GM12892 (cell line): ENCODE results near the gene TRPM4.

ENCODE experiments used
- POLR2A ChIP-seq: IDR thresholded peaks from 2 replicates; pipeline ENCODE4 v1.6.1; 2011; ENCODE audit warnings: low read depth, low read length, control low read depth
- POLR2AphosphoS5 ChIP-seq: IDR thresholded peaks from 2 replicates; pipeline ENCODE4 v1.6.1; 2011; ENCODE audit warnings: low read depth, low read length, control low read depth
- TAF1 ChIP-seq: IDR thresholded peaks from 2 replicates; pipeline ENCODE4 v1.6.1; 2011; ENCODE audit warnings: low read depth, mild to moderate bottlenecking, control low read depth, low read length, borderline replicate concordance

DNA sequence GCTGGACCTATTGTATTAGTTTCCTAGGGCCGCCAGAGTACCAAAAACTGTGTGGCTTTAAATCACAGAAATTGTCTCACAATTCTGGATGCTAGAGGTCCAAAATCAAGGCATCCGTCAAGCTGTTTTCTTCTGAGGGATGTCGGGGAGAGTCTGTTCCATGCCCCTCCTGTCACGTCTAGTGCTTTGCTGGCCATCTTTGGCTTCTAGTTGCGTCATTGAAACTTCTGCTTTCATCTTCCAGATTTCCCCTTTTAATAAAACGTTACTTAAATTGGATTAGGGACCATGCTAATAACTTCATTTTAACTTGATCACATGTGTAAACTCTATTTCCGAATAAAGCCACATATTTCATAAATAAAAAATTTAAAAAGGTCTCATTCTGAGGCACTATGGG, 47.5 kb downstream of the TRPM4 start:
- TF ChIP-seq POLR2A: no peak
- no peak for TF ChIP-seq POLR2AphosphoS5
- TF ChIP-seq TAF1: no peak
